Activated T-cell treated with anti-CD3 and anti-CD28 coated beads, Interleukin-2, amount 50 U/mL, for 24 hours (primary cell): ENCODE results near the gene CLEC2A.
A peak's percentile ranks its signal among the peaks of the same experiment; 100 is the strongest.
"Not testable (repeated sequence)": the region's sequence is repeated elsewhere in the genome, so short reads cannot be mapped to it uniquely, and the experiment has no call there.

Source experiments
- DNase-seq: peaks from one replicate; pipeline ENCODE4 v3.0.0-alpha.2; 2020
- H3K27ac Mint-ChIP-seq: 2 replicates; pipeline ENCODE4 v1.8.0; 2020; ENCODE audit warnings: mild to moderate bottlenecking, mixed read lengths
- H3K27me3 Mint-ChIP-seq: 2 replicates; pipeline ENCODE4 v1.8.0; 2020; ENCODE audit warnings: mixed read lengths
- H3K36me3 Mint-ChIP-seq: 2 replicates; pipeline ENCODE4 v1.8.0; 2020; ENCODE audit warnings: low read depth, mixed read lengths
- H3K4me1 Mint-ChIP-seq: 2 replicates; pipeline ENCODE4 v1.8.0; 2020; ENCODE audit warnings: low read depth, mixed read lengths
- H3K4me3 Mint-ChIP-seq: 2 replicates; pipeline ENCODE4 v1.8.0; 2020; ENCODE audit warnings: mild to moderate bottlenecking, moderate library complexity, mixed read lengths
- H3K9me3 Mint-ChIP-seq: 2 replicates; pipeline ENCODE4 v1.8.0; 2020; ENCODE audit warnings: mixed read lengths

CLEC2A gene

GRCh38 chr12:9881988-9882387 is 50.2 kb downstream of the CLEC2A start:
- Mint-ChIP-seq H3K4me1 (peaks cover 9% of the 10 kb centered on the region), H3K27me3 (no peaks in the 10 kb centered on the region), H3K36me3 (no peaks in the 10 kb centered on the region), H3K27ac (no peak overlapping the region), H3K4me3 (no peak overlapping the region), H3K9me3 (no peaks in the 10 kb centered on the region)
- no peak for DNase-seq

GRCh38 chr12:9881246-9881645 is 50.9 kb downstream of the CLEC2A start, which contains the start of gene KLRF2:
KLRF2 (plus strand) TSS chr12:9881489; CDS start chr12:9881596, 107 bp downstream.
- H3K36me3 Mint-ChIP-seq: no peaks in the 10 kb centered on the region
- H3K27ac Mint-ChIP-seq: no peak within 1 kb of the TSS
- no peaks in the 10 kb centered on the region for H3K9me3 Mint-ChIP-seq
- H3K27me3 Mint-ChIP-seq: no peaks in the 10 kb centered on the region
- peaks cover 9% of the 10 kb centered on the region for H3K4me1 Mint-ChIP-seq
- no peak within 1 kb of the TSS for H3K4me3 Mint-ChIP-seq
- no peak for DNase-seq

- no peak overlapping the region for H3K27ac Mint-ChIP-seq
Measured at GRCh38 chr12:9880532-9881078, 51.6 kb downstream of the CLEC2A start.

GRCh38 chr12:9876120-9876519 is 56.0 kb downstream of the CLEC2A start:
- H3K27ac Mint-ChIP-seq, DNase-seq, H3K9me3 Mint-ChIP-seq, H3K36me3 Mint-ChIP-seq, H3K27me3 Mint-ChIP-seq, H3K4me3 Mint-ChIP-seq: not testable (repeated sequence)
- H3K4me1 Mint-ChIP-seq: peaks cover 16% of the 10 kb centered on the region

More at GRCh38 chr12:9880532-9881078, 51.6 kb downstream of the CLEC2A start:
- peaks cover 9% of the 10 kb centered on the region for H3K4me1 Mint-ChIP-seq
- no peak overlapping the region for H3K4me3 Mint-ChIP-seq
- H3K27me3 Mint-ChIP-seq: no peaks in the 10 kb centered on the region
- no peak for DNase-seq
- no peaks in the 10 kb centered on the region for H3K36me3 Mint-ChIP-seq
- H3K9me3 Mint-ChIP-seq: no peaks in the 10 kb centered on the region

- no peak for DNase-seq
- no peak overlapping the region for H3K27ac Mint-ChIP-seq
- peaks cover 8% of the 10 kb centered on the region for H3K36me3 Mint-ChIP-seq
- no peak overlapping the region for H3K4me3 Mint-ChIP-seq
- no peaks in the 10 kb centered on the region for H3K27me3 Mint-ChIP-seq
- H3K9me3 Mint-ChIP-seq: no peaks in the 10 kb centered on the region
- peaks cover 23% of the 10 kb centered on the region for H3K4me1 Mint-ChIP-seq
Measured at GRCh38 chr12:9872742-9873141, 59.4 kb downstream of the CLEC2A start.

- Mint-ChIP-seq H3K27ac (no peak overlapping the region), H3K27me3 (no peaks in the 10 kb centered on the region), H3K9me3 (no peaks in the 10 kb centered on the region), H3K4me1 (peaks cover 23% of the 10 kb centered on the region), H3K36me3 (peaks cover 8% of the 10 kb centered on the region), H3K4me3 (no peak overlapping the region)
- no peak for DNase-seq
Measured at GRCh38 chr12:9872162-9872561, 60.0 kb downstream of the CLEC2A start.

- H3K4me3 Mint-ChIP-seq: peak overlapping the region; percentile 88
- H3K4me1 Mint-ChIP-seq: peaks cover 33% of the 10 kb centered on the region
- no peaks in the 10 kb centered on the region for H3K27me3 Mint-ChIP-seq
- H3K36me3 Mint-ChIP-seq: peaks cover 11% of the 10 kb centered on the region
- H3K9me3 Mint-ChIP-seq: no peaks in the 10 kb centered on the region
- H3K27ac Mint-ChIP-seq: peak overlapping the region; percentile 99
- DNase-seq: no peak
Measured at GRCh38 chr12:9870286-9870866, 61.8 kb downstream of the CLEC2A start.

GRCh38 chr12:9869307-9870161 is 62.6 kb downstream of the CLEC2A start, which contains the start of gene CLEC2B:
CLEC2B (minus strand) TSS chr12:9869354.
- Mint-ChIP-seq H3K27me3 (no peaks in the 10 kb centered on the region), H3K9me3 (no peaks in the 10 kb centered on the region), H3K4me3 (peak within 1 kb of the TSS; percentile 88), H3K27ac (peak within 1 kb of the TSS; percentile 99), H3K36me3 (peaks cover 11% of the 10 kb centered on the region), H3K4me1 (peaks cover 37% of the 10 kb centered on the region)
- DNase-seq: no peak

- no peaks in the 10 kb centered on the region for H3K27me3 Mint-ChIP-seq
- H3K27ac Mint-ChIP-seq: peak overlapping the region; percentile 99
- peak overlapping the region; percentile 88 for H3K4me3 Mint-ChIP-seq
- H3K36me3 Mint-ChIP-seq: peaks cover 14% of the 10 kb centered on the region
- DNase-seq: no peak
- peaks cover 43% of the 10 kb centered on the region for H3K4me1 Mint-ChIP-seq
- no peaks in the 10 kb centered on the region for H3K9me3 Mint-ChIP-seq
Measured at GRCh38 chr12:9868951-9869306, 63.2 kb downstream of the CLEC2A start.

- H3K4me1 Mint-ChIP-seq: peaks cover 48% of the 10 kb centered on the region
- peaks cover 19% of the 10 kb centered on the region for H3K36me3 Mint-ChIP-seq
- H3K4me3 Mint-ChIP-seq: peak overlapping the region; percentile 88
- peak overlapping the region; percentile 99 for H3K27ac Mint-ChIP-seq
- DNase-seq: no peak
- no peaks in the 10 kb centered on the region for H3K27me3 Mint-ChIP-seq
- no peaks in the 10 kb centered on the region for H3K9me3 Mint-ChIP-seq
Measured at GRCh38 chr12:9868311-9868801, 63.8 kb downstream of the CLEC2A start.

GRCh38 chr12:9867531-9867930 is 64.6 kb downstream of the CLEC2A start:
- no peaks in the 10 kb centered on the region for H3K9me3 Mint-ChIP-seq
- H3K36me3 Mint-ChIP-seq: peaks cover 27% of the 10 kb centered on the region
- peak overlapping the region; percentile 82 for H3K4me3 Mint-ChIP-seq
- DNase-seq: no peak
- peak overlapping the region; percentile 94 for H3K27ac Mint-ChIP-seq
- no peaks in the 10 kb centered on the region for H3K27me3 Mint-ChIP-seq
- H3K4me1 Mint-ChIP-seq: peaks cover 54% of the 10 kb centered on the region

GRCh38 chr12:9866860-9867269 is 65.3 kb downstream of the CLEC2A start:
- peak overlapping the region; percentile 94 for H3K27ac Mint-ChIP-seq
- peaks cover 28% of the 10 kb centered on the region for H3K36me3 Mint-ChIP-seq

GRCh38 chr12:9864913-9865675 is 67.1 kb downstream of the CLEC2A start:
- DNase-seq: peak; percentile 45
- Mint-ChIP-seq H3K9me3 (no peaks in the 10 kb centered on the region), H3K27me3 (no peaks in the 10 kb centered on the region), H3K4me1 (peaks cover 56% of the 10 kb centered on the region), H3K4me3 (peak overlapping the region; percentile 75), H3K27ac (peak overlapping the region; percentile 89), H3K36me3 (peaks cover 32% of the 10 kb centered on the region)

More at GRCh38 chr12:9866860-9867269, 65.3 kb downstream of the CLEC2A start:
- peaks cover 55% of the 10 kb centered on the region for H3K4me1 Mint-ChIP-seq
- no peak for DNase-seq
- H3K27me3 Mint-ChIP-seq: no peaks in the 10 kb centered on the region
- peak overlapping the region; percentile 82 for H3K4me3 Mint-ChIP-seq
- H3K9me3 Mint-ChIP-seq: no peaks in the 10 kb centered on the region
